ENCODE results near the gene INHBE.
"Not testable (repeated sequence)": the region's sequence is repeated elsewhere in the genome, so short reads cannot be mapped to it uniquely, and the experiment has no call there.

INHBE gene

GRCh38 chr12:57454566-57455373, at the start of gene INHBE:
Gene INHBE, plus strand, starts transcription at chr12:57455307. Its CDS starts 230 bp downstream, at chr12:57455537.
- no peak for DNase-seq

- no peak for DNase-seq
Observed at GRCh38 chr12:57410534-57410933, 44.6 kb upstream of the INHBE start.

GRCh38 chr12:57414160-57414559, 40.9 kb upstream of the INHBE start:
- not testable (repeated sequence) for DNase-seq

GRCh38 chr12:57415088-57415487, 40.0 kb upstream of the INHBE start:
- no peak for DNase-seq

- DNase-seq, result no peak
Observed at GRCh38 chr12:57416039-57416996, 38.8 kb upstream of the INHBE start.

GRCh38 chr12:57418255-57418654, 36.9 kb upstream of the INHBE start:
- peak in 12 of 56 donors; percentile 1 to 58 (median 14) for DNase-seq

- no peak for DNase-seq
Observed at GRCh38 chr12:57419495-57419894, 35.6 kb upstream of the INHBE start.

GRCh38 chr12:57420482-57420881, 34.6 kb upstream of the INHBE start:
- DNase-seq, result no peak

GRCh38 chr12:57426948-57427347, 28.2 kb upstream of the INHBE start:
- DNase-seq, result not testable (repeated sequence)

GRCh38 chr12:57428965-57429364, 26.1 kb upstream of the INHBE start:
- DNase-seq, result no peak

GRCh38 chr12:57429473-57430111, 25.5 kb upstream of the INHBE start:
- no peak for DNase-seq

- DNase-seq, result peak in 36 of 56 donors; percentile 11 to 77 (median 36)
Observed at GRCh38 chr12:57430112-57430930, 24.8 kb upstream of the INHBE start.

GRCh38 chr12:57430931-57431566, 24.1 kb upstream of the INHBE start, which contains the start of gene R3HDM2:
Gene R3HDM2, minus strand, starts transcription at chr12:57431043. Its CDS starts 120,615 bp downstream, at chr12:57310428.
- DNase-seq, result peak in 55 of 56 donors; percentile 64 to 97 (median 89)

- no peak for DNase-seq
Observed at GRCh38 chr12:57431654-57432188, 23.4 kb upstream of the INHBE start.

GRCh38 chr12:57433370-57433769, 21.7 kb upstream of the INHBE start:
- no peak for DNase-seq

GRCh38 chr12:57434517-57435223, 20.4 kb upstream of the INHBE start, which contains the start of gene INHBC:
Gene INHBC, plus strand, starts transcription at chr12:57434784. Its CDS starts 103 bp downstream, at chr12:57434887.
- DNase-seq, result no peak

- no peak for DNase-seq
Observed at GRCh38 chr12:57435293-57435692, 19.8 kb upstream of the INHBE start.

GRCh38 chr12:57438400-57438799, 16.7 kb upstream of the INHBE start:
- no peak for DNase-seq

GRCh38 chr12:57439762-57440266, 15.3 kb upstream of the INHBE start:
- DNase-seq, result no peak
